Panc1 (cell line): ENCODE results near the gene CLEC2B.

Experiments
- CTCF ChIP-seq: fragments of 450-650 bp; IDR thresholded peaks from 2 replicates; pipeline ENCODE4 v1.5.1; 2017; ENCODE audit warnings: mild to moderate bottlenecking
- POLR2AphosphoS5 ChIP-seq: IDR thresholded peaks from 2 replicates; pipeline ENCODE4 v1.6.1; 2012; ENCODE audit warnings: mild to moderate bottlenecking, low read depth, low read length, moderate library complexity
- REST ChIP-seq, 2 experiments: IDR thresholded peaks; 2 replicates each; pipeline ENCODE4 v1.6.1; 2011 to 2012; ENCODE audit warnings: low read depth in 2 of 2, control low read depth in 1 of 2, low read length in 1 of 2, mild to moderate bottlenecking in 1 of 2, moderate library complexity in 1 of 2; ENCODE audit not compliant: insufficient read depth in 1 of 2
- SIN3A ChIP-seq: IDR thresholded peaks from 2 replicates; pipeline ENCODE4 v1.6.1; 2012; ENCODE audit warnings: low read depth, mild to moderate bottlenecking, low read length, moderate library complexity, borderline replicate concordance; ENCODE audit not compliant: insufficient read depth

- TF ChIP-seq CTCF (no peak), POLR2AphosphoS5 (no peak), REST (IDR thresholded peaks at IDR 0.05; ENCODE audit: insufficient read depth in 1 of 2, low read depth in 2 of 2, low read length in 1 of 2) (no peak), SIN3A (no peak)
Observed at GRCh38 chr12:9864913-9865675, 4.1 kb downstream of the CLEC2B start.
